GM18508 (cell line): Measurements from ENCODE around the gene TK1.

Source experiments
- ATAC-seq: cut with Tn5 transposase; IDR thresholded peaks from one replicate; pipeline ENCODE4 v1.9.1; 2021; ENCODE audit warnings: moderate number of reproducible peaks; ENCODE audit not compliant: insufficient read depth, unreplicated experiment

Gene TK1

GRCh38 chr17:78125138-78125913 is 61.5 kb downstream of the TK1 start:
- no peak for ATAC-seq

- no peak for ATAC-seq
These were observed 62.1 kb downstream of the TK1 start for GRCh38 chr17:78124836-78125137.
